ENCODE results near the gene CTBP1. TPM values are rescaled to one million over a fixed set of nuclear protein-coding genes. Genes with fewer than 3 reads are reported as not detected.
A peak's percentile ranks its signal among the peaks of the same experiment; 100 is the strongest.

Gene CTBP1
- total RNA-seq, 2 experiments from 2014 or later: 214 to 217 TPM

GRCh38 chr4:1249148-1249730 is 309 bp upstream of the CTBP1 start:
- no peaks in the 10 kb centered on the region for H3K27me3 Mint-ChIP-seq (ENCODE audit: low read depth)
- H3K4me3 Mint-ChIP-seq: peak overlapping the region; percentile 86
- CTCF ChIA-PET: interaction anchor here (1.0 to 4.8 kb wide), 8 partner anchors 10 to 118 kb away, joined by 3 to 57 read pairs (median 6); partner anchors contain the start of genes MAEA and UVSSA
- ATAC-seq: peak; percentile 64
- H3K36me3 Mint-ChIP-seq (ENCODE audit: low read depth): peaks cover 60% of the 10 kb centered on the region
- peak overlapping the region; percentile 95 for H3K27ac Mint-ChIP-seq
- H3K9me3 Mint-ChIP-seq (ENCODE audit: insufficient read depth): peaks cover 15% of the 10 kb centered on the region
- POLR2A ChIA-PET: interaction anchor here (0.6 to 5.9 kb wide), 15 partner anchors 9 to 468 kb away, joined by 3 to 123 read pairs (median 8); partner anchors contain the start of genes MAEA and UVSSA
- peak; percentile 83 for DNase-seq
- H3K4me1 Mint-ChIP-seq (ENCODE audit: low read depth): peaks cover 66% of the 10 kb centered on the region

GRCh38 chr4:1247864-1248244 is 1.1 kb downstream of the CTBP1 start:
- Mint-ChIP-seq H3K4me3 (peak overlapping the region; percentile 88), H3K36me3 (ENCODE audit: low read depth) (peaks cover 47% of the 10 kb centered on the region), H3K9me3 (ENCODE audit: insufficient read depth) (peaks cover 4% of the 10 kb centered on the region), H3K27me3 (ENCODE audit: low read depth) (no peaks in the 10 kb centered on the region), H3K27ac (peak overlapping the region; percentile 95), H3K4me1 (ENCODE audit: low read depth) (peaks cover 63% of the 10 kb centered on the region)
- ChIA-PET CTCF (interaction anchor here (0.8 to 4.8 kb wide), 9 partner anchors 20 to 117 kb away, joined by 3 to 57 read pairs (median 4); partner anchors contain the start of gene MAEA), POLR2A (interaction anchor here (0.7 to 5.9 kb wide), 9 partner anchors 9 to 115 kb away, joined by 3 to 123 read pairs (median 9); partner anchors contain the start of genes MAEA and UVSSA)
- DNase-seq (no peak), ATAC-seq (peak; percentile 49)

GRCh38 chr4:1246901-1247863 is 1.7 kb downstream of the CTBP1 start:
- CTCF ChIA-PET: interaction anchor here (0.7 to 4.8 kb wide), 8 partner anchors 21 to 116 kb away, joined by 3 to 57 read pairs (median 4); no protein-coding TSS in a partner anchor

GRCh38 chr4:1246111-1246881 is 2.6 kb downstream of the CTBP1 start:
- ATAC-seq: no peak
- Mint-ChIP-seq H3K27ac (peak overlapping the region; percentile 95), H3K9me3 (ENCODE audit: insufficient read depth) (no peaks in the 10 kb centered on the region), H3K36me3 (ENCODE audit: low read depth) (peaks cover 37% of the 10 kb centered on the region), H3K4me1 (ENCODE audit: low read depth) (peaks cover 57% of the 10 kb centered on the region), H3K4me3 (peak overlapping the region; percentile 88), H3K27me3 (ENCODE audit: low read depth) (no peaks in the 10 kb centered on the region)
- DNase-seq: no peak
- ChIA-PET POLR2A (interaction anchor here (1.1 to 5.9 kb wide), 4 partner anchors 20 to 102 kb away, joined by 3 to 123 read pairs (median 22); no protein-coding TSS in a partner anchor), CTCF (interaction anchor here (1.0 to 4.8 kb wide), 6 partner anchors 21 to 80 kb away, joined by 3 to 57 read pairs (median 4); no protein-coding TSS in a partner anchor)

More at GRCh38 chr4:1246901-1247863, 1.7 kb downstream of the CTBP1 start:
- peak overlapping the region; percentile 95 for H3K27ac Mint-ChIP-seq
- ATAC-seq: no peak
- peak; percentile 42 for DNase-seq
- H3K4me1 Mint-ChIP-seq (ENCODE audit: low read depth): peaks cover 63% of the 10 kb centered on the region
- H3K9me3 Mint-ChIP-seq (ENCODE audit: insufficient read depth): no peaks in the 10 kb centered on the region
- no peaks in the 10 kb centered on the region for H3K27me3 Mint-ChIP-seq (ENCODE audit: low read depth)
- peak overlapping the region; percentile 88 for H3K4me3 Mint-ChIP-seq
- peaks cover 43% of the 10 kb centered on the region for H3K36me3 Mint-ChIP-seq (ENCODE audit: low read depth)
- POLR2A ChIA-PET: interaction anchor here (0.9 to 5.9 kb wide), 8 partner anchors 9 to 110 kb away, joined by 3 to 123 read pairs (median 12); partner anchors contain the start of genes MAEA and UVSSA

- no peak for ATAC-seq
- no peaks in the 10 kb centered on the region for H3K9me3 Mint-ChIP-seq (ENCODE audit: insufficient read depth)
- H3K4me1 Mint-ChIP-seq (ENCODE audit: low read depth): peaks cover 50% of the 10 kb centered on the region
- no peaks in the 10 kb centered on the region for H3K27me3 Mint-ChIP-seq (ENCODE audit: low read depth)
- DNase-seq: no peak
- peak overlapping the region; percentile 95 for H3K27ac Mint-ChIP-seq
- H3K36me3 Mint-ChIP-seq (ENCODE audit: low read depth): peaks cover 33% of the 10 kb centered on the region
- ChIA-PET CTCF (interaction anchor here (1.0 to 1.9 kb wide), 3 partner anchors 22 to 80 kb away, joined by 3 to 6 read pairs (median 3); no protein-coding TSS in a partner anchor), POLR2A (no interaction called here)
- H3K4me3 Mint-ChIP-seq: peak overlapping the region; percentile 88
These were observed 3.4 kb downstream of the CTBP1 start for GRCh38 chr4:1245481-1246051.

GRCh38 chr4:1244978-1245471 is 3.9 kb downstream of the CTBP1 start:
- Mint-ChIP-seq H3K27ac (peak overlapping the region; percentile 52), H3K4me3 (peak overlapping the region; percentile 38), H3K4me1 (ENCODE audit: low read depth) (peaks cover 44% of the 10 kb centered on the region), H3K9me3 (ENCODE audit: insufficient read depth) (no peaks in the 10 kb centered on the region), H3K27me3 (ENCODE audit: low read depth) (no peaks in the 10 kb centered on the region), H3K36me3 (ENCODE audit: low read depth) (peaks cover 28% of the 10 kb centered on the region)
- POLR2A ChIA-PET: interaction anchor here (1.6 kb wide), 1 partner anchor 45 kb away, joined by 4 read pairs; the partner anchor contains the start of gene MAEA
- CTCF ChIA-PET: interaction anchor here (1.1 to 1.9 kb wide), 2 partner anchors 22 to 42 kb away, joined by 3 to 6 read pairs; no protein-coding TSS in a partner anchor
- DNase-seq (no peak), ATAC-seq (no peak)

GRCh38 chr4:1244081-1244977 is 4.6 kb downstream of the CTBP1 start:
- H3K27ac Mint-ChIP-seq: peak overlapping the region; percentile 52
- no peak for ATAC-seq

GRCh38 chr4:1243451-1244080 is 5.4 kb downstream of the CTBP1 start:
- Mint-ChIP-seq H3K9me3 (ENCODE audit: insufficient read depth) (no peaks in the 10 kb centered on the region), H3K36me3 (ENCODE audit: low read depth) (peaks cover 32% of the 10 kb centered on the region), H3K27me3 (ENCODE audit: low read depth) (no peaks in the 10 kb centered on the region), H3K4me1 (ENCODE audit: low read depth) (peaks cover 41% of the 10 kb centered on the region), H3K4me3 (no peak overlapping the region), H3K27ac (peak overlapping the region; percentile 20)
- DNase-seq (no peak), ATAC-seq (no peak)
- CTCF ChIA-PET: interaction anchor here (0.9 to 1.2 kb wide), 3 partner anchors 24 to 103 kb away, joined by 3 to 4 read pairs (median 4); no protein-coding TSS in a partner anchor
- POLR2A ChIA-PET: interaction anchor here (1.6 kb wide), 1 partner anchor 47 kb away, joined by 4 read pairs; the partner anchor contains the start of gene MAEA

More at GRCh38 chr4:1244081-1244977, 4.6 kb downstream of the CTBP1 start:
- Mint-ChIP-seq H3K9me3 (ENCODE audit: insufficient read depth) (no peaks in the 10 kb centered on the region), H3K27me3 (ENCODE audit: low read depth) (no peaks in the 10 kb centered on the region), H3K4me3 (no peak overlapping the region), H3K36me3 (ENCODE audit: low read depth) (peaks cover 27% of the 10 kb centered on the region), H3K4me1 (ENCODE audit: low read depth) (peaks cover 41% of the 10 kb centered on the region)
- CTCF ChIA-PET: interaction anchor here (0.9 to 1.9 kb wide), 4 partner anchors 23 to 102 kb away, joined by 3 to 6 read pairs (median 4); no protein-coding TSS in a partner anchor
- POLR2A ChIA-PET: interaction anchor here (1.6 kb wide), 1 partner anchor 46 kb away, joined by 4 read pairs; the partner anchor contains the start of gene MAEA
- DNase-seq: no peak

All from activated CD8-positive, alpha-beta T cell treated with anti-CD3 and anti-CD28 coated beads, Interleukin-2, amount 10 ng/mL, durations not matched to agents 7 days and 5 days (primary cell).